SU-DHL-6 (cell line): ENCODE data around the gene DTWD1.

ENCODE experiments used
- H2AFZ ChIP-seq: fragments of 200-600 bp; sonication (generic); 2 replicates; pipeline ENCODE4 v1.6.1; 2014; ENCODE audit warnings: low read depth, mild to moderate bottlenecking, moderate library complexity, mixed read lengths, antibody characterized with exemption, low read length; ENCODE audit not compliant: severe bottlenecking
- H3F3A ChIP-seq: fragments of 200-600 bp; shearing (Covaris generic); 2 replicates; pipeline ENCODE4 v1.6.0; 2016; ENCODE audit warnings: antibody characterized with exemption, mild to moderate bottlenecking; ENCODE audit not compliant: insufficient read depth
- H3K27ac ChIP-seq: fragments of 200-600 bp; sonication (generic); 2 replicates; pipeline ENCODE4 v1.5.1; 2016; ENCODE audit warnings: low read depth, mild to moderate bottlenecking, low read length, moderate library complexity, mixed read lengths
- H3K27me3 ChIP-seq: fragments of 200-600 bp; sonication (generic), shearing (Covaris generic); 2 replicates; pipeline ENCODE4 v1.6.0; 2014; ENCODE audit warnings: mild to moderate bottlenecking, low read length
- H3K36me3 ChIP-seq: fragments of 200-600 bp; sonication (generic); 2 replicates; pipeline ENCODE4 v1.6.1; 2014; ENCODE audit warnings: mild to moderate bottlenecking, low read length, mixed read lengths
- H3K4me2 ChIP-seq: fragments of 300-600, 200-600 bp; shearing (Covaris generic), sonication (generic); 2 replicates; pipeline ENCODE4 v1.6.0; 2014; ENCODE audit warnings: low read length, low read depth, mild to moderate bottlenecking; ENCODE audit not compliant: poor library complexity, severe bottlenecking
- H3K4me3 ChIP-seq: fragments of 200-600 bp; sonication (generic); 2 replicates; pipeline ENCODE4 v1.5.1; 2014; ENCODE audit warnings: antibody characterized with exemption, low read length, mild to moderate bottlenecking, mixed read lengths; ENCODE audit not compliant: insufficient read depth, poor library complexity, severe bottlenecking
- H3K79me2 ChIP-seq: fragments of 200-600 bp; sonication (generic); 2 replicates; pipeline ENCODE4 v1.6.1; 2014; ENCODE audit warnings: mild to moderate bottlenecking, low read length, moderate library complexity; ENCODE audit not compliant: insufficient read depth
- H3K9ac ChIP-seq: fragments of 200-600 bp; sonication (generic); 2 replicates; pipeline ENCODE4 v1.7.0; 2014; ENCODE audit warnings: mild to moderate bottlenecking, low read length
- H3K9me2 ChIP-seq: fragments of 200-600 bp; sonication (generic); replicated peaks from 2 replicates; pipeline ENCODE4 v1.6.1; 2014; ENCODE audit warnings: low read length; ENCODE audit not compliant: insufficient read depth
- H3K9me3 ChIP-seq: fragments of 200-600 bp; sonication (generic); 2 replicates; pipeline ENCODE4 v1.6.1; 2014; ENCODE audit warnings: low read length, mixed read lengths; ENCODE audit not compliant: insufficient read depth
- H4K20me1 ChIP-seq: fragments of 200-600 bp; sonication (generic); 2 replicates; pipeline ENCODE4 v1.6.1; 2014; ENCODE audit warnings: low read depth, mild to moderate bottlenecking, antibody characterized with exemption, low read length, moderate library complexity, mixed read lengths
- CTCF ChIP-seq: fragments of 200-600 bp; sonication (generic); IDR thresholded peaks from one replicate; pipeline ENCODE4 v1.5.1; 2017; ENCODE audit warnings: antibody characterized with exemption, mild to moderate bottlenecking, low read length, moderate library complexity; ENCODE audit not compliant: insufficient read depth, poor library complexity, severe bottlenecking
- EZH2phosphoT487 ChIP-seq: fragments of 200-600 bp; sonication (generic), shearing (Covaris generic); conservative IDR thresholded peaks from 2 replicates; pipeline ENCODE4 v1.6.1; 2018; ENCODE audit warnings: mild to moderate bottlenecking, antibody characterized with exemption, low read length, moderate library complexity, mixed read lengths

Gene DTWD1

GRCh38 chr15:49628379-49628778 lies 7.5 kb downstream of the DTWD1 start:
- no peaks in the 10 kb centered on the region for H3K9me2 ChIP-seq

GRCh38 chr15:49637857-49638256 lies 17.0 kb downstream of the DTWD1 start:
- Histone ChIP-seq H3K4me2 (no peak overlapping the region), H3K4me3 (no peak overlapping the region), H3K9me2 (no peaks in the 10 kb centered on the region), H3K9ac (no peak overlapping the region), H3K27me3 (no peaks in the 10 kb centered on the region), H2AFZ (no peak overlapping the region), H4K20me1 (no peaks in the 10 kb centered on the region; the same call in 1 of the 2 replicates), H3F3A (no peaks in the 10 kb centered on the region; the same call in 1 of the 2 replicates), H3K79me2 (no peaks in the 10 kb centered on the region), H3K9me3 (no peaks in the 10 kb centered on the region), H3K27ac (no peak overlapping the region), H3K36me3 (peaks cover 12% of the 10 kb centered on the region)
- TF ChIP-seq EZH2phosphoT487 (no peak), CTCF (no peak)

More at GRCh38 chr15:49628379-49628778, 7.5 kb downstream of the DTWD1 start:
- TF ChIP-seq CTCF (no peak), EZH2phosphoT487 (no peak)
- no peak overlapping the region for H2AFZ ChIP-seq
- H3K36me3 ChIP-seq, result peaks cover 31% of the 10 kb centered on the region
- H3K27me3 ChIP-seq, result no peaks in the 10 kb centered on the region
- H3K4me3 ChIP-seq, result no peak overlapping the region
- peaks cover 15% of the 10 kb centered on the region for H3K79me2 ChIP-seq
- H3K9me3 ChIP-seq, result no peaks in the 10 kb centered on the region
- no peaks in the 10 kb centered on the region for H4K20me1 ChIP-seq
- H3F3A ChIP-seq, result 0 out of 2 replicates have a peak, but pooled peaks cover 3% of the 10 kb centered on the region
- H3K9ac ChIP-seq, result no peak overlapping the region
- H3K4me2 ChIP-seq, result no peak overlapping the region
- no peak overlapping the region for H3K27ac ChIP-seq

GRCh38 chr15:49644364-49644794 lies 23.5 kb downstream of the DTWD1 start:
- Histone ChIP-seq H3K27me3 (no peaks in the 10 kb centered on the region), H3K9me2 (no peaks in the 10 kb centered on the region), H3F3A (no peaks in the 10 kb centered on the region), H3K36me3 (peaks cover 4% of the 10 kb centered on the region; the same call in 1 of the 2 replicates), H2AFZ (no peak overlapping the region), H3K27ac (no peak overlapping the region), H3K4me2 (no peak overlapping the region), H3K9me3 (no peaks in the 10 kb centered on the region), H4K20me1 (no peaks in the 10 kb centered on the region; the same call in 1 of the 2 replicates), H3K4me3 (no peak overlapping the region), H3K79me2 (no peaks in the 10 kb centered on the region), H3K9ac (no peak overlapping the region)
- TF ChIP-seq EZH2phosphoT487, result no peak
- no peak for TF ChIP-seq CTCF

- no peak for TF ChIP-seq EZH2phosphoT487
- no peak for TF ChIP-seq CTCF
- Histone ChIP-seq H3K4me3 (no peak overlapping the region), H3K9me3 (no peaks in the 10 kb centered on the region), H3K4me2 (no peak overlapping the region), H3K36me3 (peaks cover 4% of the 10 kb centered on the region; the same call in 1 of the 2 replicates), H3K27me3 (no peaks in the 10 kb centered on the region), H3K79me2 (no peaks in the 10 kb centered on the region), H3K9me2 (no peaks in the 10 kb centered on the region), H3K9ac (no peak overlapping the region), H3K27ac (no peak overlapping the region), H2AFZ (no peak overlapping the region), H4K20me1 (no peaks in the 10 kb centered on the region; the same call in 1 of the 2 replicates), H3F3A (no peaks in the 10 kb centered on the region)
Measured at GRCh38 chr15:49645277-49645676, 24.4 kb downstream of the DTWD1 start.
